GM21737 (cell line): ENCODE results near the gene GNB3.

Experiments
- ATAC-seq: cut with Tn5 transposase; IDR thresholded peaks from one replicate; pipeline ENCODE4 v1.9.1; 2021; ENCODE audit warnings: mild to moderate bottlenecking, moderate library complexity; ENCODE audit not compliant: unreplicated experiment

Gene GNB3

GRCh38 chr12:6840761-6841515, at the start of gene GNB3:
TSS of gene GNB3 (plus strand) at chr12:6840925. CDS start at chr12:6841288, 363 bp downstream.
- no peak for ATAC-seq

GRCh38 chr12:6791931-6792520, 48.7 kb upstream of the GNB3 start:
- no peak for ATAC-seq

- ATAC-seq: no peak
These were observed 48.1 kb upstream of the GNB3 start for GRCh38 chr12:6792522-6793201.

- no peak for ATAC-seq
These were observed 45.6 kb upstream of the GNB3 start for GRCh38 chr12:6795088-6795487.

GRCh38 chr12:6796576-6796975, 44.1 kb upstream of the GNB3 start:
- no peak for ATAC-seq

- ATAC-seq: no peak
These were observed 41.6 kb upstream of the GNB3 start for GRCh38 chr12:6799147-6799546.

- ATAC-seq: no peak
These were observed 33.6 kb upstream of the GNB3 start for GRCh38 chr12:6807170-6807569.

GRCh38 chr12:6809056-6809455, 31.7 kb upstream of the GNB3 start:
- ATAC-seq: no peak

GRCh38 chr12:6810758-6811157, 30.0 kb upstream of the GNB3 start:
- no peak for ATAC-seq

GRCh38 chr12:6813363-6813762, 27.4 kb upstream of the GNB3 start:
- no peak for ATAC-seq

- ATAC-seq: no peak
These were observed 24.1 kb upstream of the GNB3 start for GRCh38 chr12:6816598-6816997.

- ATAC-seq: no peak
These were observed 23.6 kb upstream of the GNB3 start for GRCh38 chr12:6817098-6817497.

- ATAC-seq: no peak
These were observed 23.0 kb upstream of the GNB3 start for GRCh38 chr12:6817662-6818157.

GRCh38 chr12:6818222-6818621, 22.5 kb upstream of the GNB3 start:
- ATAC-seq: no peak

GRCh38 chr12:6818645-6819044, 22.1 kb upstream of the GNB3 start:
- ATAC-seq: no peak

GRCh38 chr12:6819106-6820030, 21.4 kb upstream of the GNB3 start:
- ATAC-seq: no peak

GRCh38 chr12:6820166-6820565, 20.6 kb upstream of the GNB3 start:
- no peak for ATAC-seq

- no peak for ATAC-seq
These were observed 18.9 kb upstream of the GNB3 start, which contains the start of gene GPR162 for GRCh38 chr12:6821591-6822425. TSS of gene GPR162 (plus strand) at chr12:6821821. CDS start at chr12:6823899, 2,078 bp downstream.

- ATAC-seq: no peak
These were observed 18.1 kb upstream of the GNB3 start for GRCh38 chr12:6822426-6823135.
